Vagina (tissue), 2 donors: Measurements from ENCODE around the gene FGF3. TPM values are rescaled to one million over a fixed set of nuclear protein-coding genes. Genes with fewer than 3 reads are reported as not detected.

Source experiments
- DNase-seq, 2 donors: peaks; one replicate each; pipeline ENCODE4 v3.0.0-alpha.2; 2017; ENCODE audit errors: extremely low spot score in 2 of 2
- H3K27ac ChIP-seq: fragments of 200-600 bp; sonication (generic); one replicate; pipeline ENCODE4 v1.5.1; 2019
- H3K27me3 ChIP-seq: fragments of 200-600 bp; sonication (generic); one replicate; pipeline ENCODE4 v1.5.1; 2019
- H3K36me3 ChIP-seq, 2 donors: fragments of 200-600 bp; sonication (generic); one replicate each; pipeline ENCODE4 v1.5.1; 2017 to 2019
- H3K4me1 ChIP-seq: fragments of 200-600 bp; sonication (generic); one replicate; pipeline ENCODE4 v1.5.1; 2019
- H3K4me3 ChIP-seq, 2 donors: fragments of 200-600 bp; sonication (generic); 1 replicate in 1 of 2; 2 replicates in 1 of 2; pipeline ENCODE4 v1.5.1; 2016 to 2019
- H3K9me3 ChIP-seq: fragments of 200-600 bp; sonication (generic); one replicate; pipeline ENCODE4 v1.5.1; 2019
- CTCF ChIP-seq, 3 experiments: fragments of 450-650 bp in 2 of 3; fragments of 200-600 bp in 1 of 3; sonication (generic) in 1 of 3; IDR thresholded peaks; one replicate each; pipeline ENCODE4 v1.5.1; 2017 to 2019; ENCODE audit warnings: antibody characterized with exemption in 3 of 3, mild to moderate bottlenecking in 2 of 3, moderate library complexity in 2 of 3
- POLR2A ChIP-seq, 2 donors: fragments of 450-650 bp; IDR thresholded peaks; one replicate each; pipeline ENCODE4 v1.6.1; 2017; ENCODE audit warnings: antibody characterized with exemption in 2 of 2, mild to moderate bottlenecking in 2 of 2, moderate library complexity in 2 of 2
- POLR2AphosphoS5 ChIP-seq, 2 donors: sonication (generic); formaldehyde crosslinking; IDR thresholded peaks; one replicate each; pipeline ENCODE4 v1.9.0; 2017; ENCODE audit warnings: antibody characterized with exemption in 2 of 2, mild to moderate bottlenecking in 2 of 2, low read depth in 1 of 2; ENCODE audit not compliant: insufficient read depth in 1 of 2
- intact Hi-C: fragments of 100-400 bp; cut with DNase I; formaldehyde crosslinking; loops from one replicate; pipeline ENCODE4 v1.15.1; 2023
- total RNA-seq: library from RNA; depleted of rRNA; stranded (reverse); fragments of >200 nt; gene quantifications from one replicate; pipeline ENCODE4 v1.2.3, GENCODE V29; 2016

FGF3 gene
- total RNA-seq, 1 donor from 2014 or later, result not detected

DNA sequence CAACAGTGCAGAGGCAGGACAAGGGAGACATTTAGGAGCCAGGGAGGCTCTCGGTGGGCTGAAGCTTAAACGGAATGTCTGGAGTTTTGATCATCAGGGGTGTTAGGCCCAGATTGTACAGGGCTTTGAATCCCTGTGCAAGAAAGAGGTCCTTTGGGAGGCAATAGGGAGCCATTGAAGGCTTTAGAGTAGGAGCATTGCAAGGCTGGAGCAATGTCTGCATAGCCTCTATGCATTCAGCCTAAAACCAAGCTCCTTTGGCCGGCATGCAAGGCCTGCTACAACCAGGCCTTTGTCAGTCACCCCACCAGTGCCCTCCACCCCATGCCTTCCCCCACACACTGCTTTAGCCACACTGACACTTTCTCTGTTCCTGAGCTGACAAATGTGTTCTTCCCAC, 47.4 kb upstream of the FGF3 start:
- intact Hi-C loops, result no loop called here
- no peaks in the 10 kb centered on the region for H3K36me3 ChIP-seq
- no peaks in the 10 kb centered on the region for H3K9me3 ChIP-seq
- H3K27ac ChIP-seq, result no peak overlapping the region
- no peak overlapping the region for H3K4me3 ChIP-seq
- H3K27me3 ChIP-seq, result no peaks in the 10 kb centered on the region
- no peak for TF ChIP-seq POLR2AphosphoS5 (IDR thresholded peaks at IDR 0.05; ENCODE audit: insufficient read depth in 1 of 2, low read depth in 1 of 2)
- no peak for TF ChIP-seq POLR2A (IDR thresholded peaks at IDR 0.05)
- TF ChIP-seq CTCF (IDR thresholded peaks at IDR 0.05), result no peak
- H3K4me1 ChIP-seq, result no peaks in the 10 kb centered on the region
- no peak for DNase-seq

- H3K27me3 ChIP-seq, result no peaks in the 10 kb centered on the region
- no peak overlapping the region for H3K4me3 ChIP-seq
- intact Hi-C loops, result no loop called here
These were observed 46.5 kb upstream of the FGF3 start for GRCh38 chr11:69865707-69866106.

DNA sequence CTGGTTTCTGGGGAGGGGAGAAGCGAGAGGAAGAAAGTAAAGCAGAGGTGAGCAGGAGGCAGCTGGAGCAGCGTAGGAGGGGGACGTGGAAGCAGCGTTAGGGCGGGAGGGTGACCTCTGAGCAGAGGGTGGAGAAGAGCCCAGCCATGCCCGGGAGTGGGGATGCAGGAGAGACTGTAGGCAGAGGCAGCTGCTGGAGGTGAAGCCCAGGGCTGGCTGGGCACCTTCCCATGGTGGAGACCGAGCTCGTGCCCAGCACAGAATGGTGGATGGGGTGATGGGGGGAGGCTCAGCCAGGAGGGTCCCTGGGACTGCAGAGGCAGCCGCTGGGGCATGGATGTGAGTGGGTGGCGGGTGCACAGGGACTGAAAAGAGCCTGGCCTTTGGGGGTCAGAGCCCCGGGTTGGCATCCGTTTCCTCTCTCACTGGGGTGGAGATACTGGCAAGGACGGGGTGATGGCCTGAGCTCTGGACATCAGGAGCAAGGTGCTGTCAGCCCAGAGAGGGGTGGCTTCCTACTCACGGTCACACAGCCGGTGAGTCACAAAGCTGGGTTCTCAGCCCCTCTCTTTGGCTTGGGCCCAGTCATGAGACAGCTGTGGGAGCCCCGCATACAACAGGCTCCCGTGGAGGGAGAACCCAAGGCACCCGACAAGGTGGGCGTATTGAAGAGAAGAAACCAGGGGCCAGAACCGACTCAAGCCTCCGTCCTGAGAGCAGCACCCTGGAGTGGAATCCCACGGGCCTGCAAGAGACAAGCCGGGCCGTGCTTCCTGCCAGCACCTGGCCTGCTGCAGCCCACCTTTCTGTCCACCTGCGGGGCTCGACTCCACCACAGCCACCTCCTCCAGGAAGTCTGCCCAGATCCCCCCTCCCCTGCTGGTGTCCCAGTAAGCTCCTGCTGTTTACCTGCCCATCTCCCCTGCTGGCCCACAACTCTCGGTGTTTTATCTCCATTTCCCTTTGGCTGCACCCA, 45.8 kb upstream of the FGF3 start:
- H3K4me3 ChIP-seq, result no peak overlapping the region
- no peaks in the 10 kb centered on the region for H3K27me3 ChIP-seq
- intact Hi-C loops, result no loop called here

More at GRCh38 chr11:69865707-69866106, 46.5 kb upstream of the FGF3 start:
- no peak for DNase-seq
- Histone ChIP-seq H3K4me1 (no peaks in the 10 kb centered on the region), H3K9me3 (no peaks in the 10 kb centered on the region), H3K27ac (no peak overlapping the region), H3K36me3 (no peaks in the 10 kb centered on the region)
- TF ChIP-seq POLR2A (IDR thresholded peaks at IDR 0.05) (no peak), POLR2AphosphoS5 (IDR thresholded peaks at IDR 0.05; ENCODE audit: insufficient read depth in 1 of 2, low read depth in 1 of 2) (no peak), CTCF (IDR thresholded peaks at IDR 0.05) (no peak)

DNA sequence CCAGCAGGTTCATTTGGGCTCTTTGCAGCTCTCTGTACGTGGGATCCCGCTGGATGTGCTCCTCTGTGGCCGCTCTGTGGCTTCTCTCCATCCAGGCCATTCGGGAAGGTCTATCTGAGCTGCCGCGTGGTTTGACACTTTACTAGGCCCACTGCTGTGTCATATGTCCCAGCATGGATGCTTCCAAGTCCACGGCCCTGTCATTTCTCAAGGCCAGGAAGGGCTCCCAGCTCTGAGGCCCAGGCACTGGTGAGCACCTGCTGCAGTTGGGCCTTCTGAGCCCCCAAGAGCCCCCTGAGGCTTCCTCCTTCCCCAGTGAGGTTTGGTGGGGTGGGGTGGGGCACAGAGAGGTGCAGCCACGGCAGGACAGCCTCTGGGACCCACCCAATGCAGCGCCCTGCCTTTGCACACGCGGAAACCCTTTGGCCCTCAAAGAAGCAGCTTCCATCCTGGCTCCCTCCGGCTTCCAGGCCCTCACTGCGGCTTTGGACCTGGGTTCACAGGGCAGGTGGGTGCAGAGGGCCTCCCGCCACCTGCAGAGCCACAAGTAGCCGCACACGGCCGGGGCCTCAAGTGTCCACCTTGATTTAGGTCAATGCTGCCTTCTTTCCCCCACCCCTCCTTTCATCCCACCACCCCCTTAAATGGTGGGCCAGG, 44.5 kb upstream of the FGF3 start:
- Histone ChIP-seq H3K4me3 (no peak overlapping the region), H3K4me1 (no peaks in the 10 kb centered on the region), H3K9me3 (no peaks in the 10 kb centered on the region), H3K36me3 (no peaks in the 10 kb centered on the region), H3K27ac (no peak overlapping the region), H3K27me3 (no peaks in the 10 kb centered on the region)
- no peak for TF ChIP-seq POLR2AphosphoS5 (IDR thresholded peaks at IDR 0.05; ENCODE audit: insufficient read depth in 1 of 2, low read depth in 1 of 2)
- TF ChIP-seq POLR2A (IDR thresholded peaks at IDR 0.05), result no peak
- no peak for TF ChIP-seq CTCF (IDR thresholded peaks at IDR 0.05)
- intact Hi-C loops, result no loop called here
- no peak for DNase-seq

More for the DNA sequence above, 45.8 kb upstream of the FGF3 start:
- no peak for TF ChIP-seq CTCF (IDR thresholded peaks at IDR 0.05)
- TF ChIP-seq POLR2A (IDR thresholded peaks at IDR 0.05), result no peak
- TF ChIP-seq POLR2AphosphoS5 (IDR thresholded peaks at IDR 0.05; ENCODE audit: insufficient read depth in 1 of 2, low read depth in 1 of 2), result no peak
- no peaks in the 10 kb centered on the region for H3K36me3 ChIP-seq
- H3K27ac ChIP-seq, result no peak overlapping the region
- no peaks in the 10 kb centered on the region for H3K4me1 ChIP-seq
- no peaks in the 10 kb centered on the region for H3K9me3 ChIP-seq
- no peak for DNase-seq
